ENCODE data around the gene CCK.

GRCh38 chr3:42210726-42211125 lies 55.3 kb downstream of the CCK start:
- TF ChIP-seq EZH2 (IDR thresholded peaks at IDR 0.05; ENCODE audit: low read length, unreplicated experiment): no peak
- no peak for TF ChIP-seq CTCF (conservative IDR thresholded peaks at IDR 0.05; ENCODE audit: low read depth, low read length)
